ENCODE measurements around the gene ABLIM3.

Gene ABLIM3

GRCh38 chr5:149133795-149134777 lies 7.2 kb upstream of the ABLIM3 start:
- no peak for DNase-seq

- no peak for DNase-seq
Measured at GRCh38 chr5:149134778-149135500, 6.4 kb upstream of the ABLIM3 start.

- no peak for DNase-seq
Measured at GRCh38 chr5:149135536-149136201, 5.6 kb upstream of the ABLIM3 start.

GRCh38 chr5:149138182-149138923 lies 2.9 kb upstream of the ABLIM3 start:
- no peak for DNase-seq

- no peak for DNase-seq
Measured at GRCh38 chr5:149140197-149141002, 893 bp upstream of the ABLIM3 start.

- no peak for DNase-seq
Measured at GRCh38 chr5:149141957-149142851, 911 bp downstream of the ABLIM3 start.

- DNase-seq: no peak
Measured at GRCh38 chr5:149143470-149143869, 2.2 kb downstream of the ABLIM3 start.

- DNase-seq: no peak
Measured at GRCh38 chr5:149144637-149145036, 3.3 kb downstream of the ABLIM3 start.

GRCh38 chr5:149145138-149145537 lies 3.8 kb downstream of the ABLIM3 start:
- DNase-seq: no peak

GRCh38 chr5:149147676-149148075 lies 6.4 kb downstream of the ABLIM3 start:
- no peak for DNase-seq

GRCh38 chr5:149149942-149150341 lies 8.6 kb downstream of the ABLIM3 start:
- no peak for DNase-seq

- DNase-seq: no peak
Measured at GRCh38 chr5:149150457-149150856, 9.2 kb downstream of the ABLIM3 start.

GRCh38 chr5:149151717-149152116 lies 10.4 kb downstream of the ABLIM3 start:
- no peak for DNase-seq

- DNase-seq: no peak
Measured at GRCh38 chr5:149152317-149152746, 11.0 kb downstream of the ABLIM3 start.

- DNase-seq: no peak
Measured at GRCh38 chr5:149153193-149153750, 12.0 kb downstream of the ABLIM3 start.

- DNase-seq: no peak
Measured at GRCh38 chr5:149153751-149154610, 12.7 kb downstream of the ABLIM3 start.

- DNase-seq: no peak
Measured at GRCh38 chr5:149154650-149155049, 13.4 kb downstream of the ABLIM3 start.

GRCh38 chr5:149156435-149157083 lies 15.3 kb downstream of the ABLIM3 start:
- DNase-seq: no peak

GRCh38 chr5:149157330-149157729 lies 16.0 kb downstream of the ABLIM3 start:
- no peak for DNase-seq

Data from SIG-M5 (cell line).